Lower lobe of right lung (tissue), 2 donors: Measurements from ENCODE around the gene FAM193B. TPM values are rescaled to one million over a fixed set of nuclear protein-coding genes. Genes with fewer than 3 reads are reported as not detected.
A peak's percentile ranks its signal among the peaks of the same experiment; 100 is the strongest.

Experiments
- ATAC-seq, 2 donors: fragments of 200-7000 bp; cut with Tn5 transposase; one replicate each; pipeline ENCODE4 v1.9.1; 2020 to 2022; ENCODE audit warnings: mild to moderate bottlenecking in 2 of 2, moderate library complexity in 2 of 2
- DNase-seq: peaks from one replicate; pipeline ENCODE4 v3.0.0-alpha.2; 2020
- H3K27ac ChIP-seq: fragments of 200-600 bp; one replicate; pipeline ENCODE4 v1.8.0; 2022
- H3K27me3 ChIP-seq: fragments of 200-600 bp; one replicate; pipeline ENCODE4 v1.8.0; 2022; ENCODE audit warnings: low read depth
- H3K36me3 ChIP-seq: fragments of 200-600 bp; one replicate; pipeline ENCODE4 v1.8.0; 2022; ENCODE audit warnings: mild to moderate bottlenecking
- H3K4me1 ChIP-seq: fragments of 200-600 bp; one replicate; pipeline ENCODE4 v1.8.0; 2022
- H3K4me3 ChIP-seq: fragments of 200-600 bp; one replicate; pipeline ENCODE4 v1.8.0; 2022; ENCODE audit warnings: mild to moderate bottlenecking
- H3K9me3 ChIP-seq: fragments of 200-600 bp; one replicate; pipeline ENCODE4 v1.8.0; 2022
- intact Hi-C: fragments of 100-400 bp; cut with DNase I; formaldehyde crosslinking; loops from one replicate; pipeline ENCODE4 v1.11.0; 2022
- long read RNA-seq: library from polyadenylated mRNA; unstranded; transcript quantifications from one replicate; pipeline ENCODE4 v2.0.0, GENCODE V29; 2021
- total RNA-seq: library from RNA; stranded (reverse); fragmentation: NEBNext Ultra II Directional; extraction: Animal tissue kit (Norgen Biotek cat#: 25700); gene quantifications from one replicate; pipeline ENCODE4 v1.2.1, GENCODE V29; 2021
- TF ChIP-seq, protein P1 (sequence below): fragments of 200-600 bp; IDR thresholded peaks from one replicate; pipeline ENCODE4 v1.8.0; 2022; ENCODE audit warnings: antibody characterized with exemption, mild to moderate bottlenecking
- donor health status: DM: no; HTN: yes; CAD: no; lungs with severe emphysema.

The FAM193B gene
- 89.1 TPM for total RNA-seq
- long read RNA-seq, transcript FAM193B-204 (4 exons, 1,870 nt), result major isoform, 6 of 64 reads
- long read RNA-seq, partial matches to known transcripts, result 10 of 64 reads
- long read RNA-seq, other reads (novel, unspliced or antisense), result 42 of 64 reads

DNA sequence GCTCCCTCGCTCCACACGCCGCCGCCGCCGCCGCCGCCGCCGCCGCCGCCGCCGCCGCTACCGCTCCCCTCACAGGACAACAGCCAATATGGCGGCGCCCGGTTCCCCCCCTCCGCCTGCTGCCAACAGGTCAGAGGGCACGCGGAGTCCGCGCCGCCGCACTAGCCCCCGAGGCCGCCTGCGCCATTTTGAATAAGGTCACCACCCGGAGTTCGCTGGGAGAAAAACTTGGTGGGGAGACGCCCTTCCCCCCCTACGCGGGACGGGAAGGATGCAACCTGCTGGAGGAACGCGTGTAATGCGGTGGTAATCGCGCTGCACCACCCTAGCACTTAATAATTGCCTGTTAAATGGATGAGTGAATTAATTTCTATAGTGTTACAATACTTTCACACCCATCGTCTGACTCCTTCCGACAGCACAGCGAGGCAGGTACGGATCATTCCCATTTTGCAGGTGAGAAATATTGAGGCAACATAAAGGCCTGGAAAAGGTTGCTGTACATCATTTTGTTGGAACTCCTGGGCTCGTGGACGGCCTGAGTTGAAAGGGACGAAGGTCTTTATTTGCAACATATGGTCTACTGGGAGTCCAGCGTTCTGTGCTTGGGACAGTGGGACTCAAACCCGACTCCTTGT is at the start of gene FAM193B:
Gene FAM193B (minus strand): TSS at position 90 of the 638 bp plus-strand sequence. CDS start 105 bp downstream, outside the sequence.
- Histone ChIP-seq H3K27ac (peak within 1 kb of the TSS; percentile 84), H3K4me1 (peaks cover 33% of the 10 kb centered on the region), H3K27me3 (no peaks in the 10 kb centered on the region), H3K36me3 (peaks cover 14% of the 10 kb centered on the region), H3K9me3 (no peaks in the 10 kb centered on the region), H3K4me3 (peak within 1 kb of the TSS; percentile 96)
- TF ChIP-seq, protein P1, sequence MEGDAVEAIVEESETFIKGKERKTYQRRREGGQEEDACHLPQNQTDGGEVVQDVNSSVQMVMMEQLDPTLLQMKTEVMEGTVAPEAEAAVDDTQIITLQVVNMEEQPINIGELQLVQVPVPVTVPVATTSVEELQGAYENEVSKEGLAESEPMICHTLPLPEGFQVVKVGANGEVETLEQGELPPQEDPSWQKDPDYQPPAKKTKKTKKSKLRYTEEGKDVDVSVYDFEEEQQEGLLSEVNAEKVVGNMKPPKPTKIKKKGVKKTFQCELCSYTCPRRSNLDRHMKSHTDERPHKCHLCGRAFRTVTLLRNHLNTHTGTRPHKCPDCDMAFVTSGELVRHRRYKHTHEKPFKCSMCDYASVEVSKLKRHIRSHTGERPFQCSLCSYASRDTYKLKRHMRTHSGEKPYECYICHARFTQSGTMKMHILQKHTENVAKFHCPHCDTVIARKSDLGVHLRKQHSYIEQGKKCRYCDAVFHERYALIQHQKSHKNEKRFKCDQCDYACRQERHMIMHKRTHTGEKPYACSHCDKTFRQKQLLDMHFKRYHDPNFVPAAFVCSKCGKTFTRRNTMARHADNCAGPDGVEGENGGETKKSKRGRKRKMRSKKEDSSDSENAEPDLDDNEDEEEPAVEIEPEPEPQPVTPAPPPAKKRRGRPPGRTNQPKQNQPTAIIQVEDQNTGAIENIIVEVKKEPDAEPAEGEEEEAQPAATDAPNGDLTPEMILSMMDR, result peak; percentile 37
- DNase-seq (peak; percentile 96), ATAC-seq (peak; percentile 97)
- intact Hi-C loops, result no loop called here

DNA sequence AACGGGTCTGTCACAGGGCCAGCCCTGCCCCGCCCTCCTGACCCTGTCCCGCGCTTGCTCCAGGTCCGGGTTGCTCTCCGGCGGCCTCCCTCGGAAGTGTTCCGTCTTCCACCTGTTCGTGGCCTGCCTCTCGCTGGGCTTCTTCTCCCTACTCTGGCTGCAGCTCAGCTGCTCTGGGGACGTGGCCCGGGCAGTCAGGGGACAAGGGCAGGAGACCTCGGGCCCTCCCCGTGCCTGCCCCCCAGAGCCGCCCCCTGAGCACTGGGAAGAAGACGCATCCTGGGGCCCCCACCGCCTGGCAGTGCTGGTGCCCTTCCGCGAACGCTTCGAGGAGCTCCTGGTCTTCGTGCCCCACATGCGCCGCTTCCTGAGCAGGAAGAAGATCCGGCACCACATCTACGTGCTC is 49.8 kb upstream of the FAM193B start:
- ATAC-seq (no peak), DNase-seq (no peak)
- Histone ChIP-seq H3K27me3 (no peaks in the 10 kb centered on the region), H3K36me3 (peaks cover 4% of the 10 kb centered on the region), H3K4me1 (peaks cover 21% of the 10 kb centered on the region), H3K27ac (no peak overlapping the region), H3K4me3 (no peak overlapping the region), H3K9me3 (no peaks in the 10 kb centered on the region)
- TF ChIP-seq, protein P1, result no peak
- intact Hi-C loops, result no loop called here

DNA sequence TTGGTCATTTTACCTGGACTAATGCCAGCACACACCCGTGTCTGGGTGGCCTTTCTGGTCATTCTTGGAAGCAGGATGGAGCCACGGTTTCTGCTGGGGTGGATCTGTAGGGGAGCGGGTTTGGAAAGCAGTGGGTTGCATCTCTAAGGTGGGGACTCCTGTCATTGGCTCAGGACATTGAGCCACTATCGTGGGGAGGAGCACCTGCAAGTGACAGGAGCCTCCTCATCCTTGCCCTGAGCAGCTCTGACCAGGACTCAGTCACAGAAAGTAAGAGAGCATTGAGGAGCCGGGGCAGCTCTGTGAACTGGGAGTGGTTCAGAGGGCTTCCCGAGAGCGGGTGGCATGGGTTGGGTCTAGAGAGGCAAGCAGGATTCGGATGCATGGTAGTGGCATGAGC is 49.3 kb upstream of the FAM193B start:
- ATAC-seq (no peak), DNase-seq (no peak)
- TF ChIP-seq, protein P1, result no peak
- Histone ChIP-seq H3K36me3 (peaks cover 4% of the 10 kb centered on the region), H3K27ac (no peak overlapping the region), H3K9me3 (no peaks in the 10 kb centered on the region), H3K4me1 (peaks cover 21% of the 10 kb centered on the region), H3K4me3 (no peak overlapping the region), H3K27me3 (no peaks in the 10 kb centered on the region)
- intact Hi-C loops, result no loop called here

- Histone ChIP-seq H3K4me3 (no peak overlapping the region), H3K4me1 (peaks cover 17% of the 10 kb centered on the region), H3K36me3 (peaks cover 4% of the 10 kb centered on the region), H3K27me3 (no peaks in the 10 kb centered on the region), H3K27ac (no peak overlapping the region), H3K9me3 (no peaks in the 10 kb centered on the region)
- no peak for ATAC-seq
- no peak for DNase-seq
- intact Hi-C loops, result no loop called here
- TF ChIP-seq, protein P1, result no peak
Measured at GRCh38 chr5:177602458-177602830, 48.1 kb upstream of the FAM193B start.

DNA sequence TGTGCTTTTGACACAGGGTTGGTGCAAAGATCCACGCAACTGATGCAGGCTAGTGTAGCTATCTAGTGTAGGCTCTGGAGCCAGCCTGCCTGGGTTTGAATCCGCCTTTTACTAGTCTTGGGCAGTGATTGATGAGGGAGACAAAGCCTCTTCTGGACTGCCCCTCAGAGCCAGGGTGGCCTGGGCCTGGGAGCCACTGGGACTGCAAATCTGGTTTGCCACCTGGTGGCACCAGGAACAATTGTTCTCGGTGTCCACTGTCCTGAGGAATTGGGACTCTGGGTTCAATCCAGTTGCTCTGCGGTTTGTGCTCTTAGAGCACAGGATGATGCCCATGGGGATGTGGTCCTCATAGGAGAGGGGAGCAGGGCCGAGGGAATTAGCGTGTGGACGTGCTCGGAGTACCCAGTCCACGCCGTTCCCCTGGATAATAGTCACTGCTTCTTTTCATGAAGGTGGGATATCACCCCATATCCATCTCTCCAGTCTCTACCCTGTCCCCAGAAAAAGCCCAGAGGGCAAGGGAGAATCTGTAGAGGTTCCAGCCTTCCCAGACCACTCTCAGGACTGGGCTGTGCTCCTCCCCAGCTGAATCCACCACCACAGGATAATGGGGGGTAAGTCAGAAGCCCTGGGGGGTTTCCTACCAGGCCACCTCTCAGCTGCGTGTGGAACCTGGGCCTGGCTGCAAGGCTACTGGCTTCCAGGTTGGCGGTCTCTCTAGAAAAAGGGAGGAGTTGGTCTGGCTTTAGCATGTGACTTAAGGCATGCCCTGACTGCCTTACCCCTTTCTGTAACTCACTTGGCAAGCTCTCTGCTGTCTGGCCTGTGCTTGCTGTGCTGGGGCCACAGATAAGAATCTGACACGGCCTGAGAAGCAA is 47.5 kb upstream of the FAM193B start:
- no peak for DNase-seq

More for the DNA sequence above, 47.5 kb upstream of the FAM193B start:
- intact Hi-C loops, result no loop called here
- peaks cover 10% of the 10 kb centered on the region for H3K4me1 ChIP-seq
- no peak for ATAC-seq
- H3K27me3 ChIP-seq, result no peaks in the 10 kb centered on the region
- no peaks in the 10 kb centered on the region for H3K9me3 ChIP-seq
- no peak overlapping the region for H3K27ac ChIP-seq
- TF ChIP-seq, protein P1, result no peak
- peaks cover 4% of the 10 kb centered on the region for H3K36me3 ChIP-seq
- H3K4me3 ChIP-seq, result no peak overlapping the region
